CMK (cell line): ENCODE data around the gene LVRN.

ENCODE experiments used
- DNase-seq: peaks from one replicate; pipeline ENCODE4 v3.0.0-alpha.2; 2010; ENCODE audit warnings: low read depth

LVRN gene

DNA sequence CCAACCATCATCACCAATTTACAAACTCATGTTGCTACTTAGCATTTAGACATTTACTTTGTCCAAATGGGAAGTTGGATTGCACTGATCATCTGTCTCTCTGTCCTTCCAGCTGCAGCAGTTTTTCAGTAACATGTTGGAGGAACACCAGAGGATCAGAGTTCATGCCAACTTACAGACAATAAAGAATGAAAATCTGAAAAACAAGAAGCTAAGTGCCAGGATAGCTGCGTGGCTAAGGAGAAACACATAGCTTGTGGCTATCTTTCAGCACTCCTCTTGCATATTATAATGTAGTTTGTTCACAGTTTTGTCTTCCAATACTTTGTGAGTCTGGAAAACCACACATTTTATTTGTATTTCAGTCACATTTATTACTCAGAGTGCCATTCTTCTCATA is 63.6 kb downstream of the LVRN start:
- DNase-seq = no peak

DNA sequence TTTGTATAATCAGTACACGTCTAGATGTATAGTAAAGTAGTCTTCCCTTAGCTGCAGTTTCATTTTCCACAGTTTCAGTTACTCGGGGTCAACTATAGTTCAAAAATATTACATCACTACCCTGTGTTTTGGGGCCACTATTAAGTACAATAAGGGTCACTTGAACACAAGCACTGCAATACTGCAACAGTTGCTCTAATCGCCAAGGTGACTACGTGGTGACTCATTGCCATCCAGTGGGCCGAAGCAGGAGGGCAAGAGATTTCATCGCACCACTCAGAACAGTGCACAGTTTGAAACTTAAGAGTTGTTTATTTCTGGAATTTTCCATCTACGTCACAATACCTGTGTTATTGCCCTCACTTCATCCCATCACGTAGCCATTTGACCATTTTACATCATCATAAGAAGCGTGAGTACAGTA is 69.8 kb downstream of the LVRN start, which contains the start of gene ARL14EPL:
Gene ARL14EPL (plus strand): TSS at position 379 of the 424 bp plus-strand sequence. CDS start 18,994 bp downstream, outside the sequence.
- DNase-seq = no peak

DNA sequence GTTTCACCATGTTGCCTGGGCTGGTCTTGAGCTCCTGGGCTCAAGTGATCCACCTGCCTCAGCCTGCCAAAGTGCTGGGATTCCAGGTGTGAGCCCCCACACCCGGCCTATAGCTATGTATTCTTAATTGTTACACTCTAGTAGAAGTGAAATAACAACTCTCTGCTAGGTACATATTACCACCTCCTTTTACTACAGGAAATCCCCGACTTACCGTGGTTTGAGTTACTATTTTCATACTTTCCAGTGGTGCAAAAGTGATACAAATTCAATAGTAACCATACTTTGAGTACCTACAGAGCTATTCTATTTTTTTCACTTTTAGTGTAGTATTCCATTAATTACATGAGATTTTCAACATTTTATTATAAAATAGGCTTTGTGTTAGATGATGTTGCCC is 70.7 kb downstream of the LVRN start:
- no peak for DNase-seq

DNA sequence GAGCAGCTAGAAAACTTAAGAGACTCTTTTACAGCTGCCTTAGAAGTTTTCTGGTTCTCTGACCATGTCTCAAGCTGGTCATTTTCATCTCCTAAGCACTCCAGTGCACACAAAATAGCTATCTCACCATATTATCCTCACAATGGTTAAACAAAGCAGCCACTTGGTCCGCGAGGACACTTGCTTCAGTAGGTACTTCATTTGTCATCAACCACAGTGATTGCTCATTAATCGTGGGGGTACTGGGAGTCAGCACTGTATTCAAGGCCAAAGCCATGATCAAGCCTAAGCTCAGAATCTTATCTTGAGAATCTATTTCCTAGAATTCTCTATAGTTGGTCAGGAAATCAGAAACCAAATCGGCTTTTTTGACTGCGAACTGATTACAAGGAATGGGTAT is 72.8 kb downstream of the LVRN start:
- DNase-seq = no peak

DNA sequence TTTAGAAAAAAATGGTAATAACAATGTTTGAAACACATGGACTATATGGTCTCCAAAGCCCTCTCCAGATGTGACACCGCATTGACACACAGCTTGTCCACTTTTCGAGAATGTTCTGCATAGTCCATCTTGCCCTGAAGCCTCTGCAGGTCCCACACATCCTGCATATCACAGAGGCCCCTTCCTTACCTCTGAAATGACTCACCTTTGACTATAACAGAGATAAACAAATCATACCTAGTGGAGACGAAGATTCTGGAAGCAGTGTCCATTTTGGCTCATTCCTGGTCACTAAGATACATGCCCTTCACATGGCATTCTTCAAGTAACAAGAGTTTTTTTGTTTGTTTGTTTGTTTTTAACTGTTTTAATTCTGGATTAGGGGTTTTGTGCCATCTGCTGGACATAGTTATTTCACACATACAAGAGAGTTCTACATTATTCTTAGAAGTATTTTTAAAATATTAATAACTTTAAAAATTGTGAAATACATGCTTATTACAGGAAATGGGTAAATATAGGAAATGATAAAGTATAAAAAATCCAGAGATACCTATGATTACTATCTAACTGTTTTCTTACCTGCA is 75.1 kb downstream of the LVRN start:
- no peak for DNase-seq

DNA sequence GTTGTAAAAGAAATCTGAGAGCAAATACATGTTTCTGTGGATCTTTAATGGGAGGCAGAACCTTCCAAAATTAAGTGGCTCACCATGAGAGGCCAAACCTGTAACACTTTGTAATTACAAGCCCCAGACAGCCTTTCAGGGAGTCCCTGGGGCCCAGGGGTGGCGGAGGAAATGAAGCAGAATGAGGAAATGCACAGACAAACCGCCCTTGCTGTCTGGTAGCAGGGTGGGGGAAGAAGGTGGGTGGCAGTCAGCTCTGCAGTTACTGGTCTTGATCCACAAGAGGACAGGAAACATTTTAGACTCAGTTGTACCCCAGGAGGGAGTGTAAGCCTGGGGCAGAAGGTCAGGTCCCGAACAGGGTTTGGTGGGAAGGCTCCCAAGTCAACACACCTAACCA is 76.5 kb downstream of the LVRN start:
- DNase-seq = no peak

DNA sequence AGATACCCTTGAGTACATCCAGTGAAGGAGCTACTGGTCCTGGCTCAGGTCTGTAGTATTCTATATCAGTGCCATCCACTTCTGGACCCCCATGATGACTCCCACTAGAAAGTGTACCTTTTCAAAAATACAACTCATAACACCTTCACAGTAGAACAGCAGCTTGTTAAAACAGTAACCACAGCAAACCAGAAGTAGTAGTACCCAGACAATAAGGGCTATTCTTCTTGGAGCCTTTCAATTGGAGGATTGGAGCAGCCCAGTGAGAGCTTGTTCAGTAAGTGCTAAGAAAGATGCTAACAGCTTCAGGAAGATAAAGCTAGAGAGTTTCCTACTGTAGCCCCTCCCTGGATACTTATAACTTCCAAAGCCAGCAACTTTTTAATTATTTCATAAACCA is 80.1 kb downstream of the LVRN start:
- no peak for DNase-seq

DNA sequence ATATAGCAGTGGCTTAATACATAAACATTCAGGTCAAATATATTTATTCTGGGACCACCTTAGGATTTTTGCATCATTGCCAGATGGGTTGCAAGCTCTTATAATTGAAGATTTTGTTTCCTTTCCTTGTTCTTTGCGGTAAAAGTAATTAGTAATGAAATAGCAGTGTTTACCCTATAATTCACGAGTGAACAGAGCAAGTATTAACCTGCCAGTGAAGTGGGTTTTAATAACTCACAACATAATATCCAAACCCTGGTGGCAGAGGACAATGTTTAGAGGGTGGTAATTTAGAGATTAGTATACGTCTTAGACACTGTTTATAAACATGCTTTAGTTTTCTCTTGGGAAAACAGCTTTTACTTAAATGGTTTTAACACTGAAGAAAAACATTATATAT is 81.8 kb downstream of the LVRN start:
- DNase-seq = no peak

DNA sequence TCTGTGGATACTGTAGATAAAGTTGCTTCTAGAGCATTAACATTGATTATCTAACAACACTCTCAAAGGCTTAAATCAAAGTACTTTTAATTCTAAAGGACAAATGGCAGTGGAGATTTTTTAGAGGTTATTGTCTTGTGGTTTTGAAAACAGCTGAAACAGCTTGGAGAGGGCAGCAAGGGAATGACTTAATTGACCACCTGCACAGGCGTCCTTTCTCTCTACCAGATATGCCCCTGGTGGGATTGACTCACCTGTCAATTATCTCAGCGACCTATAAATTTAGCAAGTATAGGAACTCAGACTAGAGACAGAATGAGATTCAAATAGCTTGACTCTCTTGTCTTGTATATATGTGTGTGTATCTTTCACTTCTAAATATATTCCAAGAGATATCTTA is 83.5 kb downstream of the LVRN start:
- no peak for DNase-seq

DNA sequence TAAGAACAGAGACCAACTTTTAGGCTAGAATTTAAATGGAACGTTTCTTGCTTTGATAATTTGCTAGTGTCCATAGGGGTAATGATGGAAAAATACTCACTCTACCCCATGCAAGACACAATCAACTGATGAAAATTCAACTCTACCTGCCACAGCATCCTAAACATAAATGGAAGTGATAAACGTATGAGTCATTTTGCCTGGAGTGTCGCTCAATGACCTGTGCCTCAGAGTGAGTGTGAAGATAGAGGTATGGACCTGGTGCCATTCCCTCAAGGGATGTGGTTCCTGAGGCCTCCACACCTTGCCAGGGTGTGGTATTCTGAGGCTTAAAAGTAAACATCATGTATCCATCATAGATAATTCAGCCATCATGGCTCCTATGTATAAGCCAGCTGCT is 84.0 kb downstream of the LVRN start:
- DNase-seq = no peak

DNA sequence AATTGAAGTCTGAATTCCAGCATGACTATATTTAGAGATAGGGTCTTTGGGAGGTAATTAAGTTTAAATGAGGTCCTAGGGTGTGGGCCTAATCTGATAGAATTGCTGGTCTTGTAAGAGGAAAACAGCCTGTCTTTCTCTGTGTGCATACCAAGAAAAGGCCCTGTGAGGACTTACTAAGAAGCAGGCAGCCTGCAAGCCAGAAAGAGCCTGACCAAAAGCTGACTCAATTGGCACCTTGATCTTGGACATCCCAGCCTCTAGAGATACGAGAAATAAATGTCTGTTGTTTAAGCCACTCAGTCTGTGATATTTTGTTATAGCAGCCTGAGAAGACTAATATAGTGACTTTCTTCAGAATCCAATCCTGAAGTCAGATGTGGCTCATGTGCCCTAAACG is 84.5 kb downstream of the LVRN start:
- no peak for DNase-seq

DNA sequence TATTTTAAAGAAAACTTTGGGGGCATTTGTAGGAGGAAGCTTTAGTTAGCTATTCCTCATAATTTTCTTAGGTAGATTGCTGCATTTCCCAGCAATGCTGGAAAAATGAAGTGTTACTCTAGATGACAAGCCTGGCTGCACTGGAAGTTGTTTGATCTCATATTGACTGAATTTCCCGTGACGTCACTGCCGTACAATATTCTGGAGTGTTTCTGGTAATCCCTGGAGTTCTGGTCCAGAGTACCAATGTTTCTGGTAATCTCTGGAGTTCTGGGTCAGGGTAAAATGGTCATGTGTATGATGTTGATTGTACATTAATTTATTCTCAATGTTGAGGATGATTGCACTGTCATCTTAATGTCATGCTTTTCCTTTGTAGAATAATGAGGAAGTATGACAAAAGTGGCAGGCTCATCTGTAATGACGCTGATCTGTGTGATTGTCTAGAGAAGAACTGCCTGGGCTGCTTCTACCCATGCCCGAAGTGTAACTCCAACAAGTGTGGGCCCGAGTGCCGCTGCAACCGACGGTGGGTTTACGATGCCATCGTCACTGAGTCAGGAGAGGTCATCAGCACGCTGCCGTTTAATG is 96.2 kb downstream of the LVRN start:
- no peak for DNase-seq

DNA sequence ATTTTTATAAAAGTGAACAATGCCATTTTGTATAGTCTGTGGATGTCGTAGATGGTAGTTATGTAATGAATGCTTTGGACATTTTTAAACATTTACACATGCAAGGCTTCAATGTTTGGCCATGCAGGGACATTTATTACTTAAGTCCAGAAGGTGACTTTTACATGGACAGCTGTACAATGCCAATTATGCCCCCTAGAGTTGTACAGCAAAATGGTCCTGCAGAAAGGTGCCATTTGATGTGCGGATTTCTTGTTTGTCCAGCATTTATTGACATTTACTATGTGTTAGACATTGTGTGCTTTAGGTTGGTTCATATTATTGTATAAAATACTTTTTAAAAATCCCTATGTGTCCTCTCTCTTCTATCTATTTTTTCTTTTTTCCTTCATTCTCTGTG is 100.1 kb downstream of the LVRN start:
- no peak for DNase-seq

DNA sequence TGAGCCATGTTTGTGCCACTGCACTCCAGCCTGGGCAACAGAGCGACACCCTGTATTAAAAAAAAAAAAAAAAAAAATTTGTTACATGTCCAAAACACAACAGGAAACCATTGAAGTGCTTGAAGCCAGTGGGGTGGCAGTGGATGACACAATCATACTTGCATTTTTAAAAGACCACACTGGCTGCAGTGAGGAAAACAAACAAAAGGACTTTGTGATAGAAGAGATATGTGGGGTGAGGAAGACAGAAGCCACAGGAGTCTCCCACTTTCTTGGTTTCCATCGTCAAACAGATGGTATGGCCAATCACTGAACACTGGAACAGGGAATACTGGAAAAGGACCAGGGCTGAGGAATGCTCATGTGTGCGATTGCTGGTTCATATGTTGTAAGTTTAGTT is 101.7 kb downstream of the LVRN start:
- DNase-seq = no peak

DNA sequence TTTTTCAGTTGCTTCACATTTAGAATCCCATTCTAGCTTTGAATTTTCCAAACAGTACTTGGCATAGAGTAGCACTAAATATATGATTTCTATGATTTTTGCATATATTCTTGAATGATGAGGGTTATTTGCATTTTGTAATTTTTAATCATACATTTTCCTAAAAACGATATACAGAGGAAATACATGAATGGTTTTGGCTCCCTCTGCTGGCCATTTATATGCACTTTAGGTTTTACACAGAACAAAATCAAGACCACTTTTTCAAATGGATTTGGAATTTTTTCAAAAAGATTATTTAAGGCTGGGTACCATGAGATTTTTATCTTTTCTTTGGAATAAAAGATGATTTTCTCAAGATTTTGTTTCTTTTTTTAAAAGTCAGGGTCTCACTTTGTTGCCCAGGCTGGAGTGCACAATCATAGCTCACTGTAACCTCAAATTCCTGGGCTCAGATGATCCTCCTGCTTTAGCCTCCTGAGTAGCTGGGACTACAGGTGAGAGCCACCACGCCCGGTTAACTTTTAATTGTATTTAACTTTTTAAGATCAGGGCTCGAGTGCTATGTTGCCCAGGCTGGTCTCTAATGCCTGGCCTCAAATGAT is 105.9 kb downstream of the LVRN start:
- DNase-seq = no peak

DNA sequence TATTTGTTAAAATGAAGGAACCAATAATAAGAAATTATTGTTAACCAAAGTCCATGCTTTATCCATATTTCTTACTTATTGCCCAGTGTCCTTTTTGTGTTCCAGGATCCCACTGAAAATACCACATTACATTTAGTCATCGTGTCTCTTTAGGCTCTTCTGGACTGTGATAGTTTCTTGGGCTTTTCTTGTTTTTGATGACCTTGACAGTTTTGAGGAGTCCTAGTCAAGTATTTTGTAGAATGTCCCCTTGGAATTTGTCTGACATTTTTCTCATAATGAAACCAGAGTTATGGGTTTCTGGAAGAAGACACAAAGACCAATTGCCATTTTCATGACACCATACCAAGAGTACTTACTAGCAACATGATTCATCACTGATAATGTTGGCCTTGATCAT is 108.9 kb downstream of the LVRN start:
- DNase-seq = no peak

DNA sequence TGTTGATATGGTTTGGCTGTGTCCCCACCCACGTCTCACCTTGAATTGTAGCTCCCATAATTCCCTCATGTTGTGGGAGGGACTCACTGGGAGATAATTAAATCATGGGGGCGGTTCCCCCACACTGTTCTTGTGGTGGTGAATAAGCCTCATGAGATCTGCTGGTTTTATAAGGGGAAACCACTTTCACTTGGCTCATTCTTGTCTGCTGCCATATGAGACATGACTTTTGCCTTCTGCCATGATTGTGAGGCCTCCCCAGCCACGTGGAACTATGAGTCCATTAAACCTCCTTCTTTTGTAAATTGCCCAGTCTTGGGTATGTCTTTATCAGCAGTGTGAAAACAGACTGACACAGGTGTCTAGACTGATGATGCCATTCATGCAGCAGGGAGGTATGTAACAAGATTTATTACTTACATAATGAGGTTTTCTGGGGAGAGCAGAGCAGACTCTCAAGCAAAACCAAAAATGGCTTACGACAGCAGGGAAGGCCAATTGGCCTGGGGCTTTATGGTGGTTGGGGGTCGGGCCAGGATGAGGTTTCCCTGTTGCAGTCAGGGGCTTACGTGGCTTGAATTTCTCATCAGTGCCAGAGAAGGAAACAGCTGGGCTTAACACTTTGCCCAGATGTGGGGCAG is 113.0 kb downstream of the LVRN start:
- DNase-seq = no peak

DNA sequence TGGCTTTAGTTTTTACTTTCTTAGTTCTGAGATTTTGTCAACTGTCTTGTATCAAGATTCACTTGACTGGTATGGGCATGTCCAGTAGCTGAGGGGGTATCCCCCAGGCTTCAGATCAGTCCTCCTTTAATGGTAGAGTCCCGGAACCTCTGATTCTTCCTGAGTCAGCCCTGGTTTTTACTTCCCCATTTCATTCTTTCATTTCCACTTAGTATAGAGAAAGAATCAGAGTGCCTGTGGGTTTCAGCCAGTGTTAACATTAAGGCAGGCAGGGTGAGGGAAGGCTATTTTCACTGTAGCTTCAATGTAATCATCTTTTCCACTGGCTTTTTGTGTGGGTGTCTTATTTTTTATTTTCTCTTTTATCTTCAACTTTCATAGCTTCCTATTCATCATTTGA is 114.2 kb downstream of the LVRN start:
- no peak for DNase-seq
